Hepatocyte (in vitro differentiated cells): Measurements from ENCODE around the gene STRA6. TPM values are rescaled to one million over a fixed set of nuclear protein-coding genes. Genes with fewer than 3 reads are reported as not detected.

Source experiments
- DNase-seq: peaks from one replicate; pipeline ENCODE4 v3.0.0-alpha.2; 2016; ENCODE audit warnings: low spot score
- H2AFZ ChIP-seq: fragments of 200-600 bp; sonication (generic); 2 replicates; pipeline ENCODE4 v1.6.0; 2016; ENCODE audit warnings: antibody characterized with exemption, mild to moderate bottlenecking
- H3K27ac ChIP-seq: fragments of 200-600 bp; sonication (generic); 2 replicates; pipeline ENCODE4 v1.5.1; 2016; ENCODE audit warnings: mild to moderate bottlenecking
- H3K27me3 ChIP-seq: fragments of 200-600 bp; sonication (generic); 2 replicates; pipeline ENCODE4 v1.6.1; 2016
- H3K36me3 ChIP-seq: fragments of 200-600 bp; sonication (generic); replicated peaks from 2 replicates; pipeline ENCODE4 v1.5.1; 2016; ENCODE audit warnings: low read depth; ENCODE audit not compliant: insufficient read depth
- H3K4me1 ChIP-seq: fragments of 200-600 bp; sonication (generic); 2 replicates; pipeline ENCODE4 v1.5.1; 2016; ENCODE audit warnings: mild to moderate bottlenecking, moderate library complexity; ENCODE audit not compliant: insufficient read depth
- H3K4me2 ChIP-seq: fragments of 200-600 bp; sonication (generic); 2 replicates; pipeline ENCODE4 v1.6.0; 2016
- H3K4me3 ChIP-seq: fragments of 200-600 bp; sonication (generic); 2 replicates; pipeline ENCODE4 v1.5.1; 2016; ENCODE audit warnings: mild to moderate bottlenecking
- H3K79me2 ChIP-seq: fragments of 200-600 bp; sonication (generic); 2 replicates; pipeline ENCODE4 v1.6.0; 2017; ENCODE audit warnings: mild to moderate bottlenecking
- H3K9me2 ChIP-seq: fragments of 200-600 bp; sonication (generic); replicated peaks from 2 replicates; pipeline ENCODE4 v1.6.0; 2017; ENCODE audit warnings: mild to moderate bottlenecking; ENCODE audit not compliant: insufficient read depth
- H3K9me3 ChIP-seq: fragments of 200-600 bp; sonication (generic); 2 replicates; pipeline ENCODE4 v1.5.1; 2016; ENCODE audit warnings: low read depth, mild to moderate bottlenecking
- H4K20me1 ChIP-seq: fragments of 200-600 bp; sonication (generic); 2 replicates; pipeline ENCODE4 v1.6.0; 2016; ENCODE audit warnings: mild to moderate bottlenecking; ENCODE audit not compliant: insufficient read depth, poor library complexity, severe bottlenecking
- EZH2 ChIP-seq: fragments of 200-600 bp; sonication (generic); IDR thresholded peaks from 2 replicates; pipeline ENCODE4 v1.6.1; 2016; ENCODE audit warnings: antibody characterized with exemption, mild to moderate bottlenecking, borderline replicate concordance
- EZH2phosphoT487 ChIP-seq: fragments of 200-600 bp; sonication (generic); IDR thresholded peaks from one replicate; pipeline ENCODE4 v1.6.1; 2018; ENCODE audit warnings: antibody characterized with exemption, mild to moderate bottlenecking, low read depth, moderate library complexity; ENCODE audit not compliant: unreplicated experiment, severe bottlenecking
- WGBS: methylation state at CpG from one replicate; pipeline ENCODE4 v1.1.6; 2016; ENCODE audit warnings: low lambda C conversion rate; ENCODE audit errors: missing lambda C conversion rate; 5-methylcytosine and 5-hydroxymethylcytosine counted together
- polyA plus RNA-seq: library from polyadenylated mRNA; unstranded; fragments of >200 nt; fragmentation: Nextera tagmentation; extraction: Ambion mirVana; gene quantifications from 2 replicates; pipeline ENCODE4 v1.2.1, GENCODE V29; 2016
- total RNA-seq: library from RNA; depleted of rRNA; stranded (reverse); fragments of >200 nt; gene quantifications from 2 replicates; pipeline ENCODE4 v1.2.3, GENCODE V29; 2014
- TF ChIP-seq, protein P1 (sequence below): fragments of 200-600 bp; sonication (generic); IDR thresholded peaks from 2 replicates; pipeline ENCODE4 v1.5.1; 2016; ENCODE audit warnings: antibody characterized with exemption, mild to moderate bottlenecking; ENCODE audit not compliant: poor library complexity

Gene STRA6
- total and polyA plus RNA-seq, 2 experiments from 2014 or later: 31.5 to 37.1 TPM

DNA sequence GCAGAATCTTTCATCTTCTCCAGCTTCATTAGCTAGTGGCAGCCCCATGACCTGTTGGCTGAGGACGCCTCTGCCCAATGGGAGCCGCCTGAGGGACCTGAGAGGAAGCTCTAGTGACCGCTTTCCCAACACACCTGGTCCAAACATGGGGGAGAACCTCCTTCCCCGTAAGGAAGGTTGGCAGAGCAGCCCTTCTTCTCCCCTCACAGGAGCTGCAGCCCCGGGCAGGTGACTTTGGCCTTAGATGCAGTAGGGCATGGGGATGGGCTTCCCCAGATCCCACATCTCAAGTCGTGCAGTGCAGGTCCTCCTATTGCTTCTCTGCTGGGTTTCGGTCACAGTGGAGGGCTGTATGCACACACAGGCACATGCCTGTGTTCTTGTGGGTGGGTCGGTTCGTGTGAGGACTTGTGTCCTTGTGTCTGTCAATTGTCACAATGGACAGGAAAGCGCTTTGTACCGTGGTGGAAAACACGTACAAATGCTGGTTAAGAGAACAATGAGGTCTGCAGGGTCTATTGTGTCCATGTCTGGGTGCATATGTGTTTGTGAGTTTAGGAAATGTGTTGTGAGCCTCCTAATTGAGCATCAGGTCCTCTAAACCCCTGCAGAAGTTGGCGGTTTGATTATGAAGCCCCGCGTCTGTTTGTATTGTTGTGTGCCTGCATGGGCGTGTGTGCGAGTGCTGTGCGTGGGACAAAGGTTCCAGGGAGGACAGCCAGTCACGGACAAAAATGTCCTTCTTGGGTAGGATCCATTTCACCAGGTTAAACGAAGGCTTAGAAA, 70.8 kb downstream of the STRA6 start:
- Histone ChIP-seq H3K9me2 (no peaks in the 10 kb centered on the region), H3K4me1 (peaks cover 36% of the 10 kb centered on the region), H3K4me3 (no peak overlapping the region), H3K36me3 (no peaks in the 10 kb centered on the region), H3K27me3 (peaks cover 93% of the 10 kb centered on the region), H3K4me2 (no peak overlapping the region), H3K9me3 (no peaks in the 10 kb centered on the region), H3K79me2 (no peaks in the 10 kb centered on the region), H4K20me1 (no peaks in the 10 kb centered on the region), H2AFZ (no peak overlapping the region), H3K27ac (no peak overlapping the region)
- TF ChIP-seq EZH2phosphoT487: peak; percentile 11
- TF ChIP-seq, protein P1, sequence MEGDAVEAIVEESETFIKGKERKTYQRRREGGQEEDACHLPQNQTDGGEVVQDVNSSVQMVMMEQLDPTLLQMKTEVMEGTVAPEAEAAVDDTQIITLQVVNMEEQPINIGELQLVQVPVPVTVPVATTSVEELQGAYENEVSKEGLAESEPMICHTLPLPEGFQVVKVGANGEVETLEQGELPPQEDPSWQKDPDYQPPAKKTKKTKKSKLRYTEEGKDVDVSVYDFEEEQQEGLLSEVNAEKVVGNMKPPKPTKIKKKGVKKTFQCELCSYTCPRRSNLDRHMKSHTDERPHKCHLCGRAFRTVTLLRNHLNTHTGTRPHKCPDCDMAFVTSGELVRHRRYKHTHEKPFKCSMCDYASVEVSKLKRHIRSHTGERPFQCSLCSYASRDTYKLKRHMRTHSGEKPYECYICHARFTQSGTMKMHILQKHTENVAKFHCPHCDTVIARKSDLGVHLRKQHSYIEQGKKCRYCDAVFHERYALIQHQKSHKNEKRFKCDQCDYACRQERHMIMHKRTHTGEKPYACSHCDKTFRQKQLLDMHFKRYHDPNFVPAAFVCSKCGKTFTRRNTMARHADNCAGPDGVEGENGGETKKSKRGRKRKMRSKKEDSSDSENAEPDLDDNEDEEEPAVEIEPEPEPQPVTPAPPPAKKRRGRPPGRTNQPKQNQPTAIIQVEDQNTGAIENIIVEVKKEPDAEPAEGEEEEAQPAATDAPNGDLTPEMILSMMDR: no peak
- DNase-seq: no peak
- WGBS: 25% methylated on average over 20 of the region's 20 CpGs

GRCh38 chr15:74130849-74131627, 71.5 kb downstream of the STRA6 start:
- Histone ChIP-seq H3K4me1 (peaks cover 29% of the 10 kb centered on the region), H2AFZ (no peak overlapping the region), H3K79me2 (no peaks in the 10 kb centered on the region), H3K36me3 (no peaks in the 10 kb centered on the region), H3K4me3 (no peak overlapping the region), H3K9me3 (no peaks in the 10 kb centered on the region), H3K27me3 (peaks cover 88% of the 10 kb centered on the region), H3K9me2 (no peaks in the 10 kb centered on the region), H4K20me1 (no peaks in the 10 kb centered on the region), H3K4me2 (peak overlapping the region; percentile 89), H3K27ac (no peak overlapping the region)
- no peak for DNase-seq
- 10% methylated on average over 27 of the region's 28 CpGs for WGBS
- TF ChIP-seq EZH2 (no peak), EZH2phosphoT487 (no peak)
- TF ChIP-seq, protein P1: no peak

DNA sequence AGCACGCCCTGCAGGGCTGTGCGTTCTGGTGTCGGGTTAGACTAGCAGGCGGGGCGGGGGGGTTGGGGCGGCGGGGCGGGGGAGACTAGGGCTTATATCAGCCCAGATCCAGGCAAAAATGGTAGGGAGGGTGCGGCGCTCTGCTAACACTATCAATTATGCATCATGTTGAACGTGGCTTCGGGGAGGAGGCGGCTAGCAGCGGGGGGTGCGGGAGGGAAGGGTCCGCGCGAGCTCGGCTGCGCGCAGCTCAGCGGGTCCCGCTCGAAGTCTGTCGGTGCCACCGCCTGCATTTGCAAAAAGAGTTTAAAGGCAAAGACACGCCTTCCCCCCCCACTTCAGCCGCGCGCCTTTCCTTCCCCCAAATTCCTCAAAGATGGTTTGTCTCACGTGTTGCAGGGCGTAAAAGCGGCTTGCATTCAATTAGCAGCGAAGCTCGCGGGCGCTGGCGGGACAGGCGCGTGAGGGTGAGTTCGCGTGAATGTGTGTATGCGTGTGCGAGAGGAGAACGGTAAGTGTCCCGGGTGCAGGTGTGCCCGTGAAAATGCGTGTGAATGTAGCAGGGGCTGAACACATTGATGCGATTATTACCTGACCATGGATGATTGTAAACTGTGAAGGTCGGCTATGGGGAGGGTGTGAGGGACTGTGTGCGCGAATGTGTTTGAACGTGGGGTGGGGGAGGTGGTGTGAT, 72.3 kb downstream of the STRA6 start, which contains the start of gene ISLR2:
TSS of gene ISLR2 (plus strand) at position 432 of the 694 bp plus-strand sequence. CDS start 2,169 bp downstream, outside the sequence.
- no peak within 1 kb of the TSS for H3K27ac ChIP-seq
- no peak within 1 kb of the TSS for H2AFZ ChIP-seq
- 5% methylated on average over 40 of the region's 53 CpGs for WGBS
- H3K4me3 ChIP-seq: no peak within 1 kb of the TSS
- no peaks in the 10 kb centered on the region for H4K20me1 ChIP-seq
- no peaks in the 10 kb centered on the region for H3K9me3 ChIP-seq
- H3K27me3 ChIP-seq: peaks cover 88% of the 10 kb centered on the region
- TF ChIP-seq, protein P1: no peak
- TF ChIP-seq EZH2phosphoT487 (peak; percentile 92), EZH2 (peak; percentile 54)
- H3K9me2 ChIP-seq: no peaks in the 10 kb centered on the region
- H3K36me3 ChIP-seq: no peaks in the 10 kb centered on the region
- peak; percentile 39 for DNase-seq
- H3K4me2 ChIP-seq: peak within 1 kb of the TSS; percentile 89
- H3K79me2 ChIP-seq: no peaks in the 10 kb centered on the region
- peaks cover 22% of the 10 kb centered on the region for H3K4me1 ChIP-seq
